HCT116 (cell line): ENCODE measurements around the gene GPR84. TPM values are rescaled to one million over a fixed set of nuclear protein-coding genes. Genes with fewer than 3 reads are reported as not detected.

Experiments used
- ATAC-seq: fragments of 200-7000 bp; cut with Tn5 transposase; 2 replicates; pipeline ENCODE4 v1.9.1; 2020; ENCODE audit warnings: mild to moderate bottlenecking, moderate library complexity
- BruUV-seq: library from RNA; stranded (reverse); fragments of 400-500 nt; replicated peaks from 2 replicates; lab custom pipeline; 2021; lab: Mats Ljungman, UMichigan
- CTCF ChIA-PET: fragments of 300-600 bp; sonication (Branson Sonifier 250); formaldehyde crosslinking; loops from one replicate; lab custom pipeline; 2021; ENCODE audit warnings: antibody characterized with exemption; lab: Charles Lee
- POLR2A ChIA-PET: fragments of 300-600, 350-600 bp; sonication (Branson Sonifier 250); formaldehyde crosslinking; loops from one replicate; lab custom pipeline; 2021; ENCODE audit warnings: antibody characterized with exemption; lab: Charles Lee
- RAD21 ChIA-PET, 2 experiments: fragments of 300-600 bp; sonication (Branson Sonifier 250); formaldehyde crosslinking; loops; one replicate each; lab custom pipeline; 2023; ENCODE audit warnings: low total read pairs in 2 of 2; ENCODE audit not compliant: uncharacterized antibody in 2 of 2, unreplicated experiment in 2 of 2, low non-redundant PET in 1 of 2; lab: Charles Lee
- DNase-seq: peaks from one replicate; pipeline ENCODE4 v3.0.0-alpha.2; 2010; ENCODE audit warnings: low read depth, low spot score
- H2AFZ ChIP-seq: fragments of 200-600 bp; shearing (Covaris generic), sonication (generic); 2 replicates; pipeline ENCODE4 v1.6.1; 2017; ENCODE audit warnings: low read depth, mixed run types, mixed read lengths, antibody characterized with exemption, low read length; ENCODE audit not compliant: poor library complexity, severe bottlenecking
- H3K27ac ChIP-seq: 2 replicates; pipeline ENCODE4 v1.5.1; 2012; ENCODE audit warnings: low read depth, low read length
- H3K27me3 ChIP-seq: fragments of 200-600 bp; sonication (generic); 2 replicates; pipeline ENCODE4 v1.6.1; 2016; ENCODE audit warnings: mixed run types, low read length, mixed read lengths; ENCODE audit not compliant: insufficient read depth
- H3K36me3 ChIP-seq, 2 experiments: fragments of 200-500 bp in 1 of 2; fragments of 200-600 bp in 1 of 2; sonication (Bioruptor generic) in 1 of 2; sonication (generic) in 1 of 2; 2 replicates each; pipeline versions ENCODE4 v1.5.1 to v1.6.1; 2014 to 2016; ENCODE audit warnings: low read length in 2 of 2, inconsistent platforms in 1 of 2, mixed read lengths in 1 of 2, mixed run types in 1 of 2; ENCODE audit not compliant: insufficient read depth in 2 of 2, control insufficient read depth in 1 of 2
- H3K4me1 ChIP-seq, 2 experiments: fragments of 200-600 bp in 1 of 2; sonication (generic) in 1 of 2; 2 replicates each; pipeline versions ENCODE4 v1.5.1 to v1.6.1; 2012 to 2017; ENCODE audit warnings: low read length in 2 of 2, inconsistent platforms in 1 of 2, mild to moderate bottlenecking in 1 of 2, mixed read lengths in 1 of 2, mixed run types in 1 of 2, moderate library complexity in 1 of 2; ENCODE audit not compliant: insufficient read depth in 2 of 2, control insufficient read depth in 1 of 2
- H3K4me2 ChIP-seq: fragments of 200-600 bp; sonication (generic); 2 replicates; pipeline ENCODE4 v1.6.1; 2017; ENCODE audit warnings: mixed run types, low read length, mixed read lengths
- H3K4me3 ChIP-seq, 2 experiments: fragments of 200-600 bp in 1 of 2; sonication (generic) in 1 of 2; replicated peaks in 1 of 2; 2 replicates each; pipeline ENCODE4 v1.5.1; 2011 to 2016; ENCODE audit warnings: low read length in 2 of 2, control low read depth in 1 of 2, low read depth in 1 of 2, mild to moderate bottlenecking in 1 of 2, mixed read lengths in 1 of 2, mixed run types in 1 of 2
- H3K79me2 ChIP-seq: fragments of 200-600 bp; sonication (generic); 2 replicates; pipeline ENCODE4 v1.6.1; 2017; ENCODE audit warnings: mild to moderate bottlenecking, mixed run types, low read length, moderate library complexity, mixed read lengths; ENCODE audit not compliant: insufficient read depth
- H3K9ac ChIP-seq: fragments of 200-600 bp; sonication (generic); 2 replicates; pipeline ENCODE4 v1.6.1; 2016; ENCODE audit warnings: low read length, mixed read lengths
- H3K9me2 ChIP-seq: fragments of 200-600 bp; sonication (generic), shearing (Covaris generic); 2 replicates; pipeline ENCODE4 v1.6.1; 2017; ENCODE audit warnings: mixed run types, mild to moderate bottlenecking, moderate library complexity; ENCODE audit not compliant: insufficient read depth
- H3K9me3 ChIP-seq, 2 experiments: fragments of 200-500 bp in 1 of 2; fragments of 200-600 bp in 1 of 2; sonication (Bioruptor generic) in 1 of 2; sonication (generic) in 1 of 2; 2 replicates each; pipeline ENCODE4 v1.6.1; 2014 to 2017; ENCODE audit warnings: low read length in 2 of 2, mixed read lengths in 2 of 2, inconsistent platforms in 1 of 2, low read depth in 1 of 2, mild to moderate bottlenecking in 1 of 2, mixed run types in 1 of 2, moderate library complexity in 1 of 2; ENCODE audit not compliant: control insufficient read depth in 1 of 2, insufficient read depth in 1 of 2
- H4K20me1 ChIP-seq: fragments of 200-600 bp; sonication (generic), shearing (Covaris generic); 2 replicates; pipeline ENCODE4 v1.6.1; 2017; ENCODE audit warnings: mixed run types, mild to moderate bottlenecking, moderate library complexity; ENCODE audit not compliant: insufficient read depth
- EZH2phosphoT487 ChIP-seq: fragments of 200-600 bp; IDR thresholded peaks from 2 replicates; pipeline ENCODE4 v1.6.1; 2018; ENCODE audit warnings: antibody characterized with exemption, borderline replicate concordance
- JUND ChIP-seq: IDR thresholded peaks from 2 replicates; pipeline ENCODE4 v1.6.1; 2012
- POLR2AphosphoS5 ChIP-seq: IDR thresholded peaks from 2 replicates; pipeline ENCODE4 v1.6.1; 2011; ENCODE audit warnings: mild to moderate bottlenecking, low read depth, low read length, moderate library complexity
- SIN3A ChIP-seq: IDR thresholded peaks from 2 replicates; pipeline ENCODE4 v1.6.1; 2012; ENCODE audit warnings: low read depth
- TCF7L2 ChIP-seq: IDR thresholded peaks from 2 replicates; pipeline ENCODE4 v1.7.0; 2011; ENCODE audit warnings: borderline replicate concordance, inconsistent platforms; ENCODE audit not compliant: insufficient read depth, insufficient read length; ENCODE audit errors: extremely low read depth
- ZFX ChIP-seq: fragments of 450-650 bp; IDR thresholded peaks from 2 replicates; pipeline ENCODE4 v1.6.1; 2017
- intact Hi-C: fragments of 100-400 bp; cut with micrococcal nuclease; formaldehyde crosslinking; loops from 2 replicates; pipeline ENCODE4 v1.10.0; 2022
- total RNA-seq: library from RNA; stranded (reverse); gene quantifications from one replicate; pipeline ENCODE4 v1.2.1, GENCODE V29; 2021; ENCODE audit not compliant: unreplicated experiment
- TF ChIP-seq, protein P1 (sequence below): IDR thresholded peaks from 2 replicates; pipeline ENCODE4 v1.6.1; 2011; ENCODE audit warnings: mild to moderate bottlenecking, low read length, moderate library complexity; ENCODE audit not compliant: insufficient replicate concordance; ENCODE audit errors: extremely low read depth

GPR84 gene
- total RNA-seq, 1 experiment from 2014 or later: not detected

DNA sequence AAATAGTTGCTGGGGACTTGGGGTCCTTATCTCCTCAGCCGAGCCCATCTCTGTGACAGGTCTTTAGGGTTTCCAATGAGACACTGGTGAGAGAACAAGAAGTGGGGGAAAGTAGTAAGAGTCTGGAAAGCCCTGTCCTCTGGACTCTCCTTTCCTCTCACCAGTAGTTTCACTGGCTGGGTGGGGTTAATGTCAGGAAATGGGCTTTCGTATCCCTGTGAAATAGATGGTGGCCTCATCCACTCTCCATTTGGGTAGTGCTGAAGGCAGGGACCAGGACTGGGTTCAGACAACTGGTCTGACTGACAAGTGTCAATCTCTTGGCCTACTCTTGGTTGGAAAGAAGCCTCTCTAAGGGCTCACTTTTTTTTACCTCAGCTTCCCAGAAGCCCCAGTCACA is 12.7 kb upstream of the GPR84 start (continued):
- TF ChIP-seq ZFX (no peak), JUND (no peak), TCF7L2 (no peak), EZH2phosphoT487 (no peak), POLR2AphosphoS5 (no peak)
- TF ChIP-seq, protein P1, sequence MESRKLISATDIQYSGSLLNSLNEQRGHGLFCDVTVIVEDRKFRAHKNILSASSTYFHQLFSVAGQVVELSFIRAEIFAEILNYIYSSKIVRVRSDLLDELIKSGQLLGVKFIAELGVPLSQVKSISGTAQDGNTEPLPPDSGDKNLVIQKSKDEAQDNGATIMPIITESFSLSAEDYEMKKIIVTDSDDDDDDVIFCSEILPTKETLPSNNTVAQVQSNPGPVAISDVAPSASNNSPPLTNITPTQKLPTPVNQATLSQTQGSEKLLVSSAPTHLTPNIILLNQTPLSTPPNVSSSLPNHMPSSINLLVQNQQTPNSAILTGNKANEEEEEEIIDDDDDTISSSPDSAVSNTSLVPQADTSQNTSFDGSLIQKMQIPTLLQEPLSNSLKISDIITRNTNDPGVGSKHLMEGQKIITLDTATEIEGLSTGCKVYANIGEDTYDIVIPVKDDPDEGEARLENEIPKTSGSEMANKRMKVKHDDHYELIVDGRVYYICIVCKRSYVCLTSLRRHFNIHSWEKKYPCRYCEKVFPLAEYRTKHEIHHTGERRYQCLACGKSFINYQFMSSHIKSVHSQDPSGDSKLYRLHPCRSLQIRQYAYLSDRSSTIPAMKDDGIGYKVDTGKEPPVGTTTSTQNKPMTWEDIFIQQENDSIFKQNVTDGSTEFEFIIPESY: no peak

DNA sequence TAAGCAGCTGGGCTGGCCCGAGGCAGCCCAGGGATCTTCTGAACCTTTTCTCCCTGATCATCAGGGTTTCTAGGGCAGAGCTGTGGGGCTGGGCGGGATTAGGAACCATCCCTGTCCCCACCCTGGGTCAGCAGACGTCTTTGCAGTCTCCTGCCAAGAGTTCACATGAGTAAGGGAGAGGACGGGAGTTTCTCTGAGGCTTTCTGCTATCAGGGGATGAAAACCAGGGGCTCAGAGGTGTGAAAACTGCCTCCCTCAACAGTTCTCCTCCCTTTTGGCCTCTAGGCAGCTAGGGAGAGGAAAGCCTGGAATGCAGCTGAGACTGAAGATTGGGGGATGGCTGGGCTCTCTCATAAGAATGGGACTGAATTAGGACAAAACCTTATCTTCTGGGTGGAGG is 12.3 kb upstream of the GPR84 start:
- RAD21 ChIA-PET: no interaction called here
- H3K9me2 ChIP-seq: no peaks in the 10 kb centered on the region
- no peaks in the 10 kb centered on the region for H3K27me3 ChIP-seq
- BruUV-seq: no TSS peak
- no peak overlapping the region for H3K4me3 ChIP-seq
- POLR2A ChIA-PET: interaction anchor here (0.6 to 1.6 kb wide), 2 partner anchors 18 to 97 kb away, joined by 3 read pairs; partner anchors contain the start of genes CBX5 and HNRNPA1
- CTCF ChIA-PET: no interaction called here
- no peak overlapping the region for H3K9ac ChIP-seq
- H3K79me2 ChIP-seq: peaks cover 10% of the 10 kb centered on the region; the same call in 1 of the 2 replicates
- H3K36me3 ChIP-seq: no peaks in the 10 kb centered on the region
- H3K9me3 ChIP-seq: no peaks in the 10 kb centered on the region
- ATAC-seq: no peak
- H3K4me1 ChIP-seq: peaks cover 46 to 77% of the 10 kb centered on the region in 2 experiments
- no peak for DNase-seq
- H3K27ac ChIP-seq: no peak overlapping the region
- H2AFZ ChIP-seq: no peak overlapping the region
- no peak for TF ChIP-seq SIN3A
- intact Hi-C loops: no loop called here
- no peaks in the 10 kb centered on the region for H4K20me1 ChIP-seq
- H3K4me2 ChIP-seq: no peak overlapping the region
